H7 (cell line): ENCODE measurements around the gene ZNF497. TPM values are rescaled to one million over a fixed set of nuclear protein-coding genes. Genes with fewer than 3 reads are reported as not detected.
"Not testable (repeated sequence)": the region's sequence is repeated elsewhere in the genome, so short reads cannot be mapped to it uniquely, and the experiment has no call there.

Experiments
- DNase-seq: peaks from one replicate; pipeline ENCODE4 v3.0.0; 2012
- H3K27me3 ChIP-seq: 2 replicates; pipeline ENCODE4 v1.6.0; 2011; ENCODE audit warnings: mild to moderate bottlenecking, low read length; ENCODE audit not compliant: control insufficient read depth, insufficient read depth
- H3K36me3 ChIP-seq: replicated peaks from 2 replicates; pipeline ENCODE4 v1.5.1; 2011; ENCODE audit warnings: low read length; ENCODE audit not compliant: control insufficient read depth, insufficient read depth
- H3K4me3 ChIP-seq: 2 replicates; pipeline ENCODE4 v1.5.1; 2011; ENCODE audit warnings: low read depth, mild to moderate bottlenecking, control low read depth, low read length, moderate library complexity; ENCODE audit not compliant: insufficient read depth
- total RNA-seq: library from RNA; depleted of rRNA; stranded (reverse); fragments of >200 nt; shearing (Covaris generic); gene quantifications from 2 replicates; pipeline ENCODE4 v1.2.3, GENCODE V29; 2014

The ZNF497 gene
- total RNA-seq, 1 experiment from 2014 or later = 3.2 TPM

GRCh38 chr19:58382997-58383603 is 20.5 kb upstream of the ZNF497 start:
- Histone ChIP-seq H3K27me3 (no peaks in the 10 kb centered on the region), H3K4me3 (no peak overlapping the region), H3K36me3 (peaks cover 2% of the 10 kb centered on the region)
- no peak for DNase-seq

- Histone ChIP-seq H3K27me3 (no peaks in the 10 kb centered on the region), H3K36me3 (no peaks in the 10 kb centered on the region), H3K4me3 (peak overlapping the region; percentile 74)
- DNase-seq = no peak
Measured at GRCh38 chr19:58381460-58382212, 19.1 kb upstream of the ZNF497 start.

GRCh38 chr19:58380662-58381459 is 18.3 kb upstream of the ZNF497 start, which contains the start of gene ZNF837:
Gene ZNF837, minus strand, starts transcription at chr19:58381030. Its CDS starts 11,698 bp downstream, at chr19:58369332.
- Histone ChIP-seq H3K4me3 (peak within 1 kb of the TSS; percentile 74), H3K36me3 (no peaks in the 10 kb centered on the region), H3K27me3 (no peaks in the 10 kb centered on the region)
- DNase-seq = peak; percentile 97

- DNase-seq = no peak
- no peaks in the 10 kb centered on the region for H3K27me3 ChIP-seq
- no peaks in the 10 kb centered on the region for H3K36me3 ChIP-seq
- peak overlapping the region; percentile 74 for H3K4me3 ChIP-seq
Measured at GRCh38 chr19:58380037-58380661, 17.6 kb upstream of the ZNF497 start.

- DNase-seq = no peak
- Histone ChIP-seq H3K4me3 (no peak overlapping the region), H3K36me3 (no peaks in the 10 kb centered on the region), H3K27me3 (no peaks in the 10 kb centered on the region)
Measured at GRCh38 chr19:58379246-58379645, 16.7 kb upstream of the ZNF497 start.

- not testable (repeated sequence) for H3K4me3 ChIP-seq, H3K27me3 ChIP-seq, H3K36me3 ChIP-seq, DNase-seq
Measured at GRCh38 chr19:58376724-58377123, 14.2 kb upstream of the ZNF497 start.

- DNase-seq = no peak
- H3K36me3 ChIP-seq = no peaks in the 10 kb centered on the region
- H3K27me3 ChIP-seq = no peaks in the 10 kb centered on the region
- H3K4me3 ChIP-seq = no peak overlapping the region
Measured at GRCh38 chr19:58374200-58374599, 11.6 kb upstream of the ZNF497 start.

GRCh38 chr19:58372311-58373133 is 10.0 kb upstream of the ZNF497 start:
- peak; percentile 66 for DNase-seq
- H3K4me3 ChIP-seq = no peak overlapping the region
- no peaks in the 10 kb centered on the region for H3K27me3 ChIP-seq
- no peaks in the 10 kb centered on the region for H3K36me3 ChIP-seq

GRCh38 chr19:58368561-58369360 is 6.2 kb upstream of the ZNF497 start:
- Histone ChIP-seq H3K27me3 (no peaks in the 10 kb centered on the region), H3K4me3 (no peak overlapping the region), H3K36me3 (no peaks in the 10 kb centered on the region)
- DNase-seq = peak; percentile 73

- Histone ChIP-seq H3K36me3 (no peaks in the 10 kb centered on the region), H3K27me3 (no peaks in the 10 kb centered on the region), H3K4me3 (no peak overlapping the region)
- DNase-seq = peak; percentile 58
Measured at GRCh38 chr19:58367698-58368454, 5.3 kb upstream of the ZNF497 start.

GRCh38 chr19:58366585-58367430 is 4.3 kb upstream of the ZNF497 start:
- peak; percentile 29 for DNase-seq

GRCh38 chr19:58364146-58364545 is 1.6 kb upstream of the ZNF497 start:
- H3K27me3 ChIP-seq = no peaks in the 10 kb centered on the region
- H3K36me3 ChIP-seq = no peaks in the 10 kb centered on the region
- DNase-seq = no peak

More at GRCh38 chr19:58366585-58367430, 4.3 kb upstream of the ZNF497 start:
- H3K27me3 ChIP-seq = no peaks in the 10 kb centered on the region
- no peak overlapping the region for H3K4me3 ChIP-seq
- H3K36me3 ChIP-seq = no peaks in the 10 kb centered on the region

More at GRCh38 chr19:58364146-58364545, 1.6 kb upstream of the ZNF497 start:
- H3K4me3 ChIP-seq = no peak overlapping the region
